Naive thymus-derived CD8-positive, alpha-beta T cell (primary cell): Measurements from ENCODE around the gene FSD2. TPM values are rescaled to one million over a fixed set of nuclear protein-coding genes. Genes with fewer than 3 reads are reported as not detected.
A peak's percentile ranks its signal among the peaks of the same experiment; 100 is the strongest.
"Not testable (repeated sequence)": the region's sequence is repeated elsewhere in the genome, so short reads cannot be mapped to it uniquely, and the experiment has no call there.

Source experiments
- ATAC-seq, 2 donors: fragments of 150-1000 bp; cut with Tn5 transposase in 1 of 2; sonication (Bioruptor Pico), chemical (Tn5 transposase) in 1 of 2; 1 replicate in 1 of 2; 2 replicates in 1 of 2; pipeline ENCODE4 v1.10.0; 2021; ENCODE audit warnings: mild to moderate bottlenecking in 2 of 2, moderate library complexity in 2 of 2
- POLR2A ChIA-PET: fragments of 350-600 bp; sonication (Branson Sonifier 250); formaldehyde crosslinking; loops from one replicate; lab custom pipeline; 2021; ENCODE audit warnings: antibody characterized with exemption; lab: Charles Lee
- DNase-seq, 10 donors: peaks; one replicate each; pipeline versions ENCODE4 v3.0.0 to v3.0.0-alpha.2; 2020 to 2022
- H3K27ac Mint-ChIP-seq, 10 donors: one replicate each; pipeline ENCODE4 v1.8.0; 2020 to 2022; ENCODE audit warnings: mild to moderate bottlenecking in 10 of 10, mixed read lengths in 10 of 10, moderate library complexity in 4 of 10, inconsistent platforms in 1 of 10
- H3K27me3 Mint-ChIP-seq, 5 donors: one replicate each; pipeline ENCODE4 v1.8.0; 2021 to 2022; ENCODE audit warnings: mixed read lengths in 5 of 5
- H3K36me3 Mint-ChIP-seq, 3 donors: one replicate each; pipeline ENCODE4 v1.8.0; 2020 to 2022; ENCODE audit warnings: mixed read lengths in 3 of 3, mild to moderate bottlenecking in 2 of 3, inconsistent platforms in 1 of 3
- H3K4me1 Mint-ChIP-seq, 4 donors: one replicate each; pipeline ENCODE4 v1.8.0; 2021 to 2022; ENCODE audit warnings: mixed read lengths in 4 of 4
- H3K4me3 Mint-ChIP-seq, 10 donors: one replicate each; pipeline ENCODE4 v1.8.0; 2020 to 2022; ENCODE audit warnings: mild to moderate bottlenecking in 10 of 10, mixed read lengths in 10 of 10, moderate library complexity in 6 of 10, inconsistent platforms in 1 of 10
- H3K9me3 Mint-ChIP-seq, 9 donors: one replicate each; pipeline ENCODE4 v1.8.0; 2020 to 2022; ENCODE audit warnings: mixed read lengths in 9 of 9, mild to moderate bottlenecking in 3 of 9, inconsistent platforms in 1 of 9, moderate library complexity in 1 of 9
- polyA plus RNA-seq, 3 donors: library from polyadenylated mRNA; unstranded; fragments of 300-500 nt; fragmentation: Illumina TruSeq; gene quantifications; one replicate each; pipeline ENCODE4 v1.2.3, GENCODE V29; 2021
- total RNA-seq, 8 experiments: library from RNA in 2 of 8; stranded (reverse) in 2 of 8; gene quantifications; one replicate each; pipeline ENCODE4 v1.2.3 and lab custom pipeline; 2021 to 2026

Gene FSD2
- total and polyA plus RNA-seq, 5 experiments from 2014 or later = 0.08 to 0.17 TPM; not detected in 3

- H3K4me3 Mint-ChIP-seq = peak overlapping the region in 9 of 10 donors; percentile 21 to 78 (median 64)
- peaks cover 0 to 4% (median 0%) of the 10 kb centered on the region in 9 donors for H3K9me3 Mint-ChIP-seq
- H3K36me3 Mint-ChIP-seq = no peaks in the 10 kb centered on the region
- H3K4me1 Mint-ChIP-seq = peaks cover 0 to 5% (median 3%) of the 10 kb centered on the region in 4 donors
- no peak overlapping the region for H3K27ac Mint-ChIP-seq
- no peak for ATAC-seq
- peaks cover 0 to 51% (median 23%) of the 10 kb centered on the region in 5 donors for H3K27me3 Mint-ChIP-seq
- DNase-seq = no peak
- POLR2A ChIA-PET = interaction anchor here (0.6 kb wide), 1 partner anchor 171 kb away, joined by 3 read pairs; the partner anchor contains the start of gene RPS17
These were observed 94.9 kb downstream of the FSD2 start for GRCh38 chr15:82710926-82711490.

- Mint-ChIP-seq H3K27ac (no peak overlapping the region), H3K27me3 (peaks cover 0 to 48% (median 23%) of the 10 kb centered on the region in 5 donors), H3K36me3 (no peaks in the 10 kb centered on the region), H3K4me3 (peak overlapping the region in 9 of 10 donors; percentile 35 to 81 (median 64)), H3K4me1 (peaks cover 0 to 5% (median 3%) of the 10 kb centered on the region in 4 donors), H3K9me3 (peaks cover 0 to 2% (median 0%) of the 10 kb centered on the region in 9 donors)
- no peak for ATAC-seq
- POLR2A ChIA-PET = no interaction called here
- DNase-seq = no peak
These were observed 95.7 kb downstream of the FSD2 start for GRCh38 chr15:82710208-82710555.

GRCh38 chr15:82709421-82710207, 96.3 kb downstream of the FSD2 start, which contains the start of gene AP3B2:
TSS of gene AP3B2 (minus strand) at chr15:82709875. CDS start at chr15:82709706, 169 bp downstream.
- peak within 1 kb of the TSS; percentile 21 to 86 (median 73) for H3K4me3 Mint-ChIP-seq
- peaks cover 0 to 5% (median 3%) of the 10 kb centered on the region in 4 donors for H3K4me1 Mint-ChIP-seq
- peak; percentile 91 for ATAC-seq
- POLR2A ChIA-PET = interaction anchor here (0.7 to 1.4 kb wide), 5 partner anchors 28 to 1189 kb away, joined by 3 to 6 read pairs (median 3); partner anchors contain the start of gene RPS17
- no peak within 1 kb of the TSS for H3K27ac Mint-ChIP-seq
- peak; percentile 46 to 74 (median 60) for DNase-seq
- H3K36me3 Mint-ChIP-seq = no peaks in the 10 kb centered on the region
- peaks cover 0 to 2% (median 0%) of the 10 kb centered on the region in 9 donors for H3K9me3 Mint-ChIP-seq
- peaks cover 0 to 42% (median 23%) of the 10 kb centered on the region in 5 donors for H3K27me3 Mint-ChIP-seq

- POLR2A ChIA-PET = interaction anchor here (0.7 to 1.4 kb wide), 5 partner anchors 28 to 1188 kb away, joined by 3 to 6 read pairs (median 3); partner anchors contain the start of gene RPS17
- Mint-ChIP-seq H3K27ac (no peak overlapping the region), H3K4me1 (peaks cover 0 to 5% (median 3%) of the 10 kb centered on the region in 4 donors), H3K36me3 (no peaks in the 10 kb centered on the region), H3K4me3 (no peak overlapping the region), H3K27me3 (peaks cover 0 to 37% (median 23%) of the 10 kb centered on the region in 5 donors), H3K9me3 (peaks cover 0 to 2% (median 0%) of the 10 kb centered on the region in 9 donors)
- ATAC-seq (no peak), DNase-seq (peak in 1 of 10 donors; percentile 4)
These were observed 96.8 kb downstream of the FSD2 start for GRCh38 chr15:82709081-82709420.

- DNase-seq, ATAC-seq, H3K27ac Mint-ChIP-seq, H3K36me3 Mint-ChIP-seq, H3K9me3 Mint-ChIP-seq, H3K4me1 Mint-ChIP-seq, H3K4me3 Mint-ChIP-seq, POLR2A ChIA-PET: not testable (repeated sequence)
- H3K27me3 Mint-ChIP-seq = peaks cover 0 to 10% (median 9%) of the 10 kb centered on the region in 5 donors
These were observed 100.0 kb downstream of the FSD2 start for GRCh38 chr15:82705856-82706255.

Other genes with a start within 250 kb of the FSD2 start
- gene CPEB1, start 158.7 kb downstream of the FSD2 start, total RNA-seq = 1 to 10 TPM; 2.2 to 3.2 TPM
- gene CPEB1, start 158.7 kb downstream of the FSD2 start, polyA plus RNA-seq = 1 to 10 TPM; 2.7 to 3.6 (median 3.0) TPM
- 1 to 10 TPM; 1.7 TPM for gene AP3B2, start 96.2 kb downstream of the FSD2 start, total RNA-seq
- under 1 TPM; 0.20 to 0.36 (median 0.31) TPM for gene AP3B2, start 96.2 kb downstream of the FSD2 start, polyA plus RNA-seq
- 10 to 100 TPM; 39.8 to 40.0 TPM for gene WHAMM, start 3.6 kb upstream of the FSD2 start, total RNA-seq
- 1 to 10 TPM; 3.7 to 5.8 (median 4.5) TPM for gene WHAMM, start 3.6 kb upstream of the FSD2 start, polyA plus RNA-seq
- gene HOMER2, start 146.7 kb upstream of the FSD2 start, total RNA-seq = 1 to 10 TPM; 6.1 to 6.2 TPM
- 1 to 10 TPM in 2 of 3 donors, under 1 TPM in 1; 0.23 to 3.1 (median 1.7) TPM for gene HOMER2, start 146.7 kb upstream of the FSD2 start, polyA plus RNA-seq
- gene RAMAC, start 180.1 kb upstream of the FSD2 start, total RNA-seq = 10 to 100 TPM; 17.5 to 22.3 TPM
- gene RAMAC, start 180.1 kb upstream of the FSD2 start, polyA plus RNA-seq = 10 to 100 TPM; 28.5 to 35.0 (median 31.7) TPM
- gene C15orf40, start 205.6 kb upstream of the FSD2 start, total RNA-seq = 10 to 100 TPM; 48.4 to 49.9 TPM
- 10 to 100 TPM; 56.2 to 87.5 (median 67.8) TPM for gene C15orf40, start 205.6 kb upstream of the FSD2 start, polyA plus RNA-seq